Body of pancreas (tissue), 4 donors: Measurements from ENCODE around the gene RPTOR. TPM values are rescaled to one million over a fixed set of nuclear protein-coding genes. Genes with fewer than 3 reads are reported as not detected.

ENCODE experiments used
- ATAC-seq: fragments of 150-250 bp; one replicate; pipeline ENCODE4 v1.9.1; 2016
- DNase-seq, 4 donors: peaks; one replicate each; pipeline ENCODE4 v3.0.0-alpha.2; 2019
- H3K27ac ChIP-seq, 4 donors: fragments of 200-600 bp; sonication (generic); 1 replicate in 3 of 4; 2 replicates in 1 of 4; pipeline versions ENCODE4 v1.5.1 to v1.6.1; 2016 to 2019; ENCODE audit warnings: mild to moderate bottlenecking in 1 of 4, mixed read lengths in 1 of 4, moderate library complexity in 1 of 4
- H3K27me3 ChIP-seq, 2 donors: fragments of 200-600 bp; sonication (generic); one replicate each; pipeline ENCODE4 v1.6.0; 2016; ENCODE audit warnings: mild to moderate bottlenecking in 1 of 2
- H3K36me3 ChIP-seq, 2 donors: fragments of 200-600 bp; sonication (generic); replicated peaks in 1 of 2; 2 replicates each; pipeline ENCODE4 v1.5.1; 2016; ENCODE audit warnings: low read depth in 2 of 2; ENCODE audit not compliant: insufficient read depth in 1 of 2
- H3K4me1 ChIP-seq: fragments of 200-600 bp; sonication (generic); one replicate; pipeline ENCODE4 v1.6.0; 2016
- H3K4me3 ChIP-seq, 2 donors: fragments of 200-600 bp; sonication (generic); 1 replicate in 1 of 2; 2 replicates in 1 of 2; pipeline ENCODE4 v1.5.1; 2016 to 2019
- H3K9me3 ChIP-seq, 3 donors: fragments of 200-600 bp; sonication (generic); 1 replicate in 2 of 3; 2 replicates in 1 of 3; pipeline ENCODE4 v1.5.1; 2016
- CTCF ChIP-seq, 7 experiments: fragments of 450-650 bp in 4 of 7; fragments of 200-600 bp in 3 of 7; sonication (generic) in 3 of 7; IDR thresholded peaks; one replicate each; pipeline ENCODE4 v1.5.1; 2016 to 2019; ENCODE audit warnings: antibody characterized with exemption in 7 of 7
- POLR2A ChIP-seq, 3 donors: fragments of 450-650 bp; IDR thresholded peaks; one replicate each; pipeline ENCODE4 v1.6.1; 2016; ENCODE audit warnings: antibody characterized with exemption in 3 of 3, mild to moderate bottlenecking in 2 of 3
- WGBS, 2 donors: methylation state at CpG; one replicate each; pipeline ENCODE4 v1.1.5; 2017; 5-methylcytosine and 5-hydroxymethylcytosine counted together
- intact Hi-C: fragments of 100-400 bp; cut with DNase I; formaldehyde crosslinking; loops from one replicate; pipeline ENCODE4 v1.15.1; 2023
- total RNA-seq, 2 donors: library from RNA; depleted of rRNA; stranded (reverse); fragments of >200 nt; gene quantifications; one replicate each; pipeline ENCODE4 v1.1.0, GENCODE V29; 2016

RPTOR gene
- total RNA-seq, 2 donors from 2014 or later, result 22.3 to 34.3 TPM

GRCh38 chr17:80853076-80853475 lies 308.4 kb downstream of the RPTOR start:
- intact Hi-C loops, result no loop called here
- ATAC-seq (no peak), DNase-seq (no peak)
- H3K36me3 ChIP-seq, result no peaks in the 10 kb centered on the region
- no peak overlapping the region for H3K27ac ChIP-seq
- H3K4me1 ChIP-seq, result peaks cover 9% of the 10 kb centered on the region
- WGBS, 2 donors, result 76 to 86% methylated on average over 16 of the region's 16 CpGs
- no peak for TF ChIP-seq CTCF (IDR thresholded peaks at IDR 0.05)
- TF ChIP-seq POLR2A (IDR thresholded peaks at IDR 0.05), result no peak
- H3K27me3 ChIP-seq, result no peaks in the 10 kb centered on the region
- no peaks in the 10 kb centered on the region for H3K9me3 ChIP-seq
- H3K4me3 ChIP-seq, result no peak overlapping the region

DNA sequence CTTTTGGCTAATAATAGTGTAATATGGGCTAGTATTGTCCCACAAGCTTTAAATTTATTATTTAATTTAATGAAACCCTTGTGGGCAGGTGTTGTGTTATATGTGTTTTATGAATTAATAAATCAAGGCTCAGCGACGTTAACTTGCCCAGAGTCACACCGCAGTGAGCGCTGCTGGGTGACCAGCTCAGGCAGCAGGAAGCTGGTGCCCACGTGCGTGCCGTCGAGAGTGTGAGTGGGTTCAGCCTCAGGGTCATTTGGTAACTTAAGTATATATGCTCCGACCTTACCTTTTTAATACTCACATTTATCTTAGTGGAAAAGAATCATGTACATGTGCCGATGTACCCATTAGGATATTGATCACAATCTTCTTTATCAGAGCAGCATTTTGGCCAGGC lies 309.6 kb downstream of the RPTOR start:
- DNase-seq (no peak), ATAC-seq (no peak)
- no peaks in the 10 kb centered on the region for H3K27me3 ChIP-seq
- peaks cover 14% of the 10 kb centered on the region for H3K4me1 ChIP-seq
- no peak overlapping the region for H3K27ac ChIP-seq
- H3K9me3 ChIP-seq, result no peaks in the 10 kb centered on the region
- TF ChIP-seq POLR2A (IDR thresholded peaks at IDR 0.05) (no peak), CTCF (IDR thresholded peaks at IDR 0.05) (no peak)
- H3K36me3 ChIP-seq, result no peaks in the 10 kb centered on the region
- intact Hi-C loops, result no loop called here
- H3K4me3 ChIP-seq, result no peak overlapping the region
- 96% methylated on average over 10 of the region's 10 CpGs for WGBS, 2 donors

GRCh38 chr17:80855196-80855947 lies 310.7 kb downstream of the RPTOR start:
- 90 to 91% methylated on average over 16 to 23 of the region's 23 CpGs for WGBS, 2 donors
- TF ChIP-seq CTCF (IDR thresholded peaks at IDR 0.05), result no peak
- TF ChIP-seq POLR2A (IDR thresholded peaks at IDR 0.05), result no peak
- intact Hi-C loops, result no loop called here
- peaks cover 17% of the 10 kb centered on the region for H3K4me1 ChIP-seq
- no peak for DNase-seq
- H3K27ac ChIP-seq, result no peak overlapping the region
- ATAC-seq, result no peak
- H3K9me3 ChIP-seq, result no peaks in the 10 kb centered on the region
- H3K27me3 ChIP-seq, result no peaks in the 10 kb centered on the region
- H3K36me3 ChIP-seq, result no peaks in the 10 kb centered on the region
- no peak overlapping the region for H3K4me3 ChIP-seq

DNA sequence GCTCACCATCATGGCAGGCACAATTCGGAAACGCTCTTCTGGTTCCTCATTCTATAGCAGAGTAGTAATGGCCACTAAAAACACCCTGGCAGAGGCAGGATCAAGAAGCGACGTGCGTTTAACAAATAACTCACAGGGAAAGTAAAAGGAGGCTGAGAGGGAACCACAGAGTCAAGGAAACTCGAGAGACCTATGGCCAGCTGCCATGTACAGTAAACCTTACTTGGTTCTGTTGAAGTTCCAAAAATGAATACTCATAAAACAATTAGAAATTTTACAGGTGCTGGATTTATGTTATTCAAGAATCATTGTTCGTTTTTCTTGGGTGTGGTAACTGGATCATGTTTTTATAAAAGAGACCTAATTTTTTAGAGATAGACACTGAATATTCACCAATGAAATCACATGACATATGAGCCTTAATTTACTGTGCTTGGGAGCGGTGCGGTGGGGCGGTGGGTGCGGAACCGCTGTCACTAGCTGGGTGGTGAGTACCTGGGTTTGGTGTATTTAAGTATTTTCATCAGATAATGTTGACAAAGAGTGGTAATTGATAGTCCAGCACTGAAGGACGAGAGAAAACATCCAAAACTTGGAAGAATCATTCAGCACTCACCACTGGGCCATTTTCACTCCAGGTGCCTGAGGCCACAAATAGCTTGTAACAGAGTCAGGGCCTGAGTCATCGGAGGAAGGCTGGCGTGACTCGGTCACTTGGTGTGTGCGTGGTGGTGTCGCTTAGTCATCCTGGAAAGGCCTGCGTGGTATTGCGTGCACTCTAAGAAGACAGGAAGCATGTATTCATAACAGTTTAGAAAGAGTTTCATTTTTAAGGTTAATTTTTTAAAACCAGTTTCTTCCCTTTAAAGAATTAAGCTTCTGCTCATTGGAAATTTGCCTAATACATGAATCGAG lies 311.6 kb downstream of the RPTOR start:
- 85 to 90% methylated on average over 21 of the region's 21 CpGs for WGBS, 2 donors
- intact Hi-C loops, result no loop called here
- TF ChIP-seq CTCF (IDR thresholded peaks at IDR 0.05) (no peak), POLR2A (IDR thresholded peaks at IDR 0.05) (no peak)
- Histone ChIP-seq H3K9me3 (no peaks in the 10 kb centered on the region), H3K27ac (no peak overlapping the region), H3K4me3 (no peak overlapping the region), H3K27me3 (no peaks in the 10 kb centered on the region), H3K36me3 (no peaks in the 10 kb centered on the region), H3K4me1 (peaks cover 17% of the 10 kb centered on the region)
- ATAC-seq (no peak), DNase-seq (peak in 1 of 4 donors; percentile 59)
